Keratinocyte (primary cell): Measurements from ENCODE around the gene LRRC70.

ENCODE experiments used
- CTCF ChIP-seq, 3 experiments: IDR thresholded peaks in 1 of 3; conservative IDR thresholded peaks in 1 of 3; optimal IDR thresholded peaks in 1 of 3; 2 replicates in 2 of 3; 3 replicates in 1 of 3; pipeline versions ENCODE3 to v1.5.1; 2011; ENCODE audit warnings: low read length in 3 of 3, mild to moderate bottlenecking in 3 of 3, moderate library complexity in 2 of 3, control low read depth in 1 of 3, inconsistent platforms in 1 of 3; ENCODE audit not compliant: insufficient read depth in 2 of 3; ENCODE audit errors: extremely low read depth in 1 of 3
- EZH2 ChIP-seq: IDR thresholded peaks from one replicate; pipeline ENCODE4 v1.6.1; 2012; ENCODE audit warnings: inconsistent platforms, mild to moderate bottlenecking, low read length, moderate library complexity

GRCh38 chr5:62627901-62628300, 49.3 kb downstream of the LRRC70 start:
- no peak for TF ChIP-seq CTCF (optimal IDR thresholded peaks at IDR 0.05 in 1 of 3, IDR thresholded peaks at IDR 0.05 in 1 of 3, conservative IDR thresholded peaks at IDR 0.05 in 1 of 3; ENCODE audit: extremely low read depth in 1 of 3, insufficient read depth in 2 of 3, low read length in 3 of 3)
- TF ChIP-seq EZH2: no peak
